Suprapubic skin (tissue), 4 donors: Measurements from ENCODE around the gene POLE. TPM values are rescaled to one million over a fixed set of nuclear protein-coding genes. Genes with fewer than 3 reads are reported as not detected.

ENCODE experiments used
- DNase-seq, 2 donors: peaks; one replicate each; pipeline ENCODE4 v3.0.0-alpha.2; 2019; ENCODE audit warnings: low spot score in 2 of 2
- H3K27ac ChIP-seq: fragments of 200-600 bp; sonication (generic); one replicate; pipeline ENCODE4 v1.5.1; 2019
- H3K27me3 ChIP-seq: fragments of 200-600 bp; sonication (generic); one replicate; pipeline ENCODE4 v1.5.1; 2019
- H3K36me3 ChIP-seq: fragments of 200-600 bp; sonication (generic); one replicate; pipeline ENCODE4 v1.5.1; 2019
- H3K4me1 ChIP-seq: fragments of 200-600 bp; sonication (generic); one replicate; pipeline ENCODE4 v1.5.1; 2019
- H3K4me3 ChIP-seq: fragments of 200-600 bp; sonication (generic); one replicate; pipeline ENCODE4 v1.5.1; 2019; ENCODE audit warnings: mild to moderate bottlenecking
- H3K9me3 ChIP-seq: fragments of 200-600 bp; sonication (generic); one replicate; pipeline ENCODE4 v1.5.1; 2019
- CTCF ChIP-seq, 2 donors: fragments of 200-600 bp in 1 of 2; fragments of 450-650 bp in 1 of 2; sonication (generic) in 1 of 2; IDR thresholded peaks; one replicate each; pipeline ENCODE4 v1.5.1; 2016 to 2019; ENCODE audit warnings: antibody characterized with exemption in 2 of 2, mild to moderate bottlenecking in 1 of 2, moderate library complexity in 1 of 2
- EP300 ChIP-seq: sonication (generic); formaldehyde crosslinking; IDR thresholded peaks from one replicate; pipeline ENCODE4 v1.6.1; 2017; ENCODE audit warnings: antibody characterized with exemption
- POLR2A ChIP-seq, 2 donors: fragments of 450-650 bp; IDR thresholded peaks; one replicate each; pipeline ENCODE4 v1.6.1; 2017; ENCODE audit warnings: antibody characterized with exemption in 2 of 2, mild to moderate bottlenecking in 2 of 2, moderate library complexity in 2 of 2
- POLR2AphosphoS5 ChIP-seq, 3 donors: sonication (generic); formaldehyde crosslinking; IDR thresholded peaks; one replicate each; pipeline ENCODE4 v1.6.1; 2017; ENCODE audit warnings: antibody characterized with exemption in 3 of 3
- whole genome bisulfite sequencing: methylation state at CpG from one replicate; pipeline ENCODE4 v1.1.5; 2018; 5-methylcytosine and 5-hydroxymethylcytosine counted together
- total RNA-seq, 4 donors: library from RNA; depleted of rRNA; stranded (reverse); fragments of >200 nt; gene quantifications; one replicate each; pipeline ENCODE4 v1.1.0, GENCODE V29; 2016

The POLE gene
- total RNA-seq, 4 donors from 2014 or later, result 34.1 to 130 (median 43.3) TPM

DNA sequence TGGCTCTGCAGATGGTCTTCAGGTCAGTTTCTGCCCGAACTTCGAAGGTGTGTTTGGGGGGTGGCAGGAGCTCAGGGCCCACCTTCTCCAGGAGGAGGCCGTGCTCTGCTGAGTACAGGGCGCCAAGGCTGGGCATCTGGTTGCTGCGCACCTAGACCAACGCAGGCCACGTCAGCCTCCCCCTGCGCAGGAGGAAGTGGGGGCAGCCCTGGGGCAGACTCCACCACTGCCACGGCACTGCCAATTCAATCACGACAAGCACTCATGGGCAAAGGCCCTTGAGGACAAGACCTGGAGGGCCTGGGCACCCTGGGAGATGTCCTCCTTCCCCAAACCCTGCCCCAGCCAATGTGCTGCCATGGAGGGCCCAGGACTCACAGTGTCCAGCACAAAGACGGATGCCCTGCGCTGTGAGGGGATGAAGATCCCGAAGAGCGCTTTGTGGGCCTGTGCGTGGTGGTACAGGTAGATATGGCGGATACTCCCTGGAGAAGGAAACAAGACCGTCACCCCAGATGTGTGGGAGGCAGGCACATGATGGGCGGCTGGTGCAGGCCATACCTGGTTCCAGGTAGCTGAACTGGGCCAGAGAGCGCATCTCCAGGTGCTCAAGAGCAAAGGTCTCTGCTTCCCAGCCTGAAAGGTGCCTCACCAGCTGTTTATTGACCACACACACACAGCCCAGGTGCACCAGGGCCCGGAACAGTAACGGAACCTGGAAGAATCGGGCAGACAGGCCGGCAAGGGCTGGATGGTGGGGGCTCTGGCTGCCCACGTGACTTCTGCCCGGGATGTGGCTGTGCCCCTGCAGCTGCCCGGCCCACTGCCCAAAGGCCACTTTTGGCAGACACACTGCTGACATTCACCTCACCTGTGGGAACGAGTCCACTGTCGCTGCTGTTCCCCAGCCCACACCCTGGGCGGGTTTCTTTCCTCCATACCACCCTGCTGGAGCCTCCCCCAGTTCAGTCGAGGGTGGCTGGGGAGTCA lies 44.0 kb downstream of the POLE start:
- Histone ChIP-seq H3K4me3 (no peak overlapping the region), H3K9me3 (no peaks in the 10 kb centered on the region), H3K27me3 (no peaks in the 10 kb centered on the region), H3K27ac (no peak overlapping the region), H3K36me3 (peaks cover 69% of the 10 kb centered on the region), H3K4me1 (peaks cover 2% of the 10 kb centered on the region)
- 92% methylated on average over 22 of the region's 30 CpGs for WGBS
- no peak for TF ChIP-seq EP300
- TF ChIP-seq CTCF (IDR thresholded peaks at IDR 0.05), result no peak
- no peak for TF ChIP-seq POLR2A (IDR thresholded peaks at IDR 0.05)
- TF ChIP-seq POLR2AphosphoS5 (IDR thresholded peaks at IDR 0.05), result no peak
- no peak for DNase-seq

- Histone ChIP-seq H3K27me3 (no peaks in the 10 kb centered on the region), H3K9me3 (no peaks in the 10 kb centered on the region), H3K36me3 (peaks cover 69% of the 10 kb centered on the region), H3K27ac (no peak overlapping the region), H3K4me3 (no peak overlapping the region), H3K4me1 (peaks cover 2% of the 10 kb centered on the region)
- WGBS, result 95% methylated on average over 17 of the region's 28 CpGs
- DNase-seq, result no peak
- TF ChIP-seq POLR2AphosphoS5 (IDR thresholded peaks at IDR 0.05) (no peak), EP300 (no peak), CTCF (IDR thresholded peaks at IDR 0.05) (no peak), POLR2A (IDR thresholded peaks at IDR 0.05) (no peak)
Measured at GRCh38 chr12:132641811-132642650, 45.1 kb downstream of the POLE start.

DNA sequence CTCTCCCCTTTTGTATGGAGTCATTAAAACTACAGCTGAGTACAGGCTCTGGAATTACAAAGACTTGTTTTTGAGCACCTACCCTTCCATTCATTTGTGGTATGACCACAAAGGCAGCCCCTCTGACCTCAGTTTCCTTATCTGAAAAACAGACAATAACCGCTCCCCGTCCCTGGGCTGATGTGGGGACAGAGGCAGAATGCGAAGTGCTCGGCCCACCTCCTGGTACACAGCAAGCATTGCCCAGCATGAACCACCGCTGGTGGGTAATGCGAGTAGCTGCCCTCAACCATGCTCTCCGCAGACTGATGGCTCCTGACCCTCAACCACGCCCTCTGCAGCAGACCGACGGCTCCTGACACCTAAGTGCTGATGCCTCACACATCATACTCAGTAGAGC lies 46.2 kb downstream of the POLE start:
- Histone ChIP-seq H3K36me3 (peaks cover 67% of the 10 kb centered on the region), H3K27me3 (no peaks in the 10 kb centered on the region), H3K4me3 (no peak overlapping the region), H3K9me3 (no peaks in the 10 kb centered on the region), H3K4me1 (peaks cover 2% of the 10 kb centered on the region), H3K27ac (no peak overlapping the region)
- DNase-seq, result no peak
- 92% methylated on average over 10 of the region's 10 CpGs for WGBS
- no peak for TF ChIP-seq EP300
- no peak for TF ChIP-seq POLR2A (IDR thresholded peaks at IDR 0.05)
- no peak for TF ChIP-seq CTCF (IDR thresholded peaks at IDR 0.05)

- peaks cover 73% of the 10 kb centered on the region for H3K36me3 ChIP-seq
- H3K4me1 ChIP-seq, result peaks cover 2% of the 10 kb centered on the region
- TF ChIP-seq POLR2AphosphoS5 (IDR thresholded peaks at IDR 0.05) (no peak), EP300 (no peak), POLR2A (IDR thresholded peaks at IDR 0.05) (no peak), CTCF (IDR thresholded peaks at IDR 0.05) (no peak)
- no peak overlapping the region for H3K27ac ChIP-seq
- no peaks in the 10 kb centered on the region for H3K27me3 ChIP-seq
- DNase-seq, result no peak
- H3K9me3 ChIP-seq, result no peaks in the 10 kb centered on the region
- H3K4me3 ChIP-seq, result no peak overlapping the region
- 84% methylated on average over 9 of the region's 12 CpGs for WGBS
Measured at GRCh38 chr12:132639956-132640520, 47.1 kb downstream of the POLE start.
